OCI-LY3 (cell line): ENCODE data around the gene SP7.

Experiments used
- H2AFZ ChIP-seq: fragments of 200-600, 300-600 bp; shearing (Covaris generic); 2 replicates; pipeline ENCODE4 v1.6.0; 2014; ENCODE audit warnings: antibody characterized with exemption, low read depth, low read length
- H3K27ac ChIP-seq: fragments of 200-600, 300-600 bp; sonication (generic); 2 replicates; pipeline ENCODE4 v1.5.1; 2014; ENCODE audit warnings: mild to moderate bottlenecking, low read length, moderate library complexity, mixed read lengths
- H3K27me3 ChIP-seq: fragments of 200-600, 300-600 bp; sonication (generic); 2 replicates; pipeline ENCODE4 v1.6.1; 2014; ENCODE audit warnings: low read depth, low read length, mixed read lengths
- H3K36me3 ChIP-seq: fragments of 200-600, 300-600 bp; sonication (generic); replicated peaks from 2 replicates; pipeline ENCODE3; 2014; ENCODE audit warnings: low read depth, low read length, mixed read lengths
- H3K4me1 ChIP-seq: fragments of 300-600, 200-600 bp; sonication (generic); 2 replicates; pipeline ENCODE4 v1.6.1; 2014; ENCODE audit warnings: low read length, mixed read lengths
- H3K4me2 ChIP-seq: fragments of 200-600, 300-600 bp; sonication (generic); 2 replicates; pipeline ENCODE4 v1.6.1; 2014; ENCODE audit warnings: low read length, mixed read lengths
- H3K4me3 ChIP-seq: fragments of 300-600, 200-600 bp; sonication (generic); 2 replicates; pipeline ENCODE4 v1.5.1; 2014; ENCODE audit warnings: antibody characterized with exemption, mild to moderate bottlenecking, low read length, moderate library complexity
- H3K79me2 ChIP-seq: fragments of 300-600, 200-600 bp; shearing (Covaris generic); 2 replicates; pipeline ENCODE4 v1.6.1; 2014; ENCODE audit warnings: mild to moderate bottlenecking, low read length, mixed read lengths
- H3K9ac ChIP-seq: fragments of 300-600, 200-600 bp; shearing (Covaris generic); 2 replicates; pipeline ENCODE4 v1.6.0; 2014; ENCODE audit warnings: mild to moderate bottlenecking, low read length, moderate library complexity
- H3K9me3 ChIP-seq: fragments of 200-600, 300-600 bp; shearing (Covaris generic); 2 replicates; pipeline ENCODE4 v1.6.1; 2014; ENCODE audit warnings: low read length, mixed read lengths; ENCODE audit not compliant: insufficient read depth
- H4K20me1 ChIP-seq: fragments of 200-600, 300-600 bp; sonication (generic); 2 replicates; pipeline ENCODE4 v1.6.1; 2016; ENCODE audit warnings: low read length, mixed read lengths; ENCODE audit not compliant: insufficient read depth
- EZH2phosphoT487 ChIP-seq: fragments of 200-600 bp; shearing (Covaris generic); IDR thresholded peaks from 2 replicates; pipeline ENCODE4 v1.6.1; 2018; ENCODE audit warnings: antibody characterized with exemption, mixed run types, low read depth
- TF ChIP-seq, protein P1 (sequence below): fragments of 200-600, 300-600 bp; sonication (generic); IDR thresholded peaks from 2 replicates; pipeline ENCODE4 v1.5.1; 2014; ENCODE audit warnings: antibody characterized with exemption, low read length, low read depth

Gene SP7

DNA sequence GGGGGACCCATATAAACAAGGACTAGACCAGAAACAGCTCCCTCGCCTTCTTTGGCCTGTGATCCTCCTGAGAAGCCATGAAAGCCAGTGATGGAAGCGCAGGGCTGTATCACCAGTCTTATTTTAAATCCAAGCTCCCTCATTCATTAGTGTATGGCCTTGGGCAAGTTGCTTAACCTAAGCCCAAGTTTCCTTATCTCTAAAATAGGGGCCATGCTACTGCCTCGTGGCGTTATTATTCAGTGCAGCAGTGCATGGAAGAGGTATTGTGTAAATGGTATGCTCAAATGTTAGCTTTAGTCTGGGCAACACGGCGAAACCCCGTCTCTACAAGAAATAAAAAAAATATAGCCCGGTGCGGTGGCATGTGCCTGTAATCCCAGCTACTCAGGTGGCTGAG is 58.2 kb downstream of the SP7 start:
- H3K36me3 ChIP-seq, result peaks cover 50% of the 10 kb centered on the region
- no peak overlapping the region for H3K4me2 ChIP-seq
- no peaks in the 10 kb centered on the region for H3K79me2 ChIP-seq
- no peak overlapping the region for H3K9ac ChIP-seq
- H2AFZ ChIP-seq, result no peak overlapping the region
- no peak overlapping the region for H3K27ac ChIP-seq
- no peaks in the 10 kb centered on the region for H3K9me3 ChIP-seq
- H3K4me3 ChIP-seq, result no peak overlapping the region
- no peaks in the 10 kb centered on the region for H3K27me3 ChIP-seq
- no peaks in the 10 kb centered on the region for H3K4me1 ChIP-seq
- TF ChIP-seq EZH2phosphoT487, result no peak
- TF ChIP-seq, protein P1, sequence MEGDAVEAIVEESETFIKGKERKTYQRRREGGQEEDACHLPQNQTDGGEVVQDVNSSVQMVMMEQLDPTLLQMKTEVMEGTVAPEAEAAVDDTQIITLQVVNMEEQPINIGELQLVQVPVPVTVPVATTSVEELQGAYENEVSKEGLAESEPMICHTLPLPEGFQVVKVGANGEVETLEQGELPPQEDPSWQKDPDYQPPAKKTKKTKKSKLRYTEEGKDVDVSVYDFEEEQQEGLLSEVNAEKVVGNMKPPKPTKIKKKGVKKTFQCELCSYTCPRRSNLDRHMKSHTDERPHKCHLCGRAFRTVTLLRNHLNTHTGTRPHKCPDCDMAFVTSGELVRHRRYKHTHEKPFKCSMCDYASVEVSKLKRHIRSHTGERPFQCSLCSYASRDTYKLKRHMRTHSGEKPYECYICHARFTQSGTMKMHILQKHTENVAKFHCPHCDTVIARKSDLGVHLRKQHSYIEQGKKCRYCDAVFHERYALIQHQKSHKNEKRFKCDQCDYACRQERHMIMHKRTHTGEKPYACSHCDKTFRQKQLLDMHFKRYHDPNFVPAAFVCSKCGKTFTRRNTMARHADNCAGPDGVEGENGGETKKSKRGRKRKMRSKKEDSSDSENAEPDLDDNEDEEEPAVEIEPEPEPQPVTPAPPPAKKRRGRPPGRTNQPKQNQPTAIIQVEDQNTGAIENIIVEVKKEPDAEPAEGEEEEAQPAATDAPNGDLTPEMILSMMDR, result no peak
- H4K20me1 ChIP-seq, result no peaks in the 10 kb centered on the region
